Activated CD4-positive, CD25-positive, alpha-beta regulatory T cell treated with anti-CD3 and anti-CD28 coated beads, Interleukin-2, amount 50 U/mL, for 16 hours (primary cell): ENCODE results near the gene PIGV.
A peak's percentile ranks its signal among the peaks of the same experiment; 100 is the strongest.

Experiments
- DNase-seq: peaks from one replicate; pipeline ENCODE4 v3.0.0-alpha.2; 2020; ENCODE audit warnings: low read depth, low spot score

The PIGV gene

GRCh38 chr1:26772687-26773086, 15.1 kb upstream of the PIGV start:
- no peak for DNase-seq

- no peak for DNase-seq
Observed at GRCh38 chr1:26774462-26774861, 13.3 kb upstream of the PIGV start.

- DNase-seq, result no peak
Observed at GRCh38 chr1:26775666-26776065, 12.1 kb upstream of the PIGV start.

- DNase-seq, result no peak
Observed at GRCh38 chr1:26779098-26779668, 8.6 kb upstream of the PIGV start.

- no peak for DNase-seq
Observed at GRCh38 chr1:26780344-26780957, 7.3 kb upstream of the PIGV start.

- DNase-seq, result no peak
Observed at GRCh38 chr1:26781206-26781825, 6.4 kb upstream of the PIGV start.

- no peak for DNase-seq
Observed at GRCh38 chr1:26782521-26783212, 5.1 kb upstream of the PIGV start.

GRCh38 chr1:26783646-26784022, 4.1 kb upstream of the PIGV start:
- no peak for DNase-seq

GRCh38 chr1:26784023-26784871, 3.5 kb upstream of the PIGV start:
- no peak for DNase-seq

- no peak for DNase-seq
Observed at GRCh38 chr1:26784886-26785285, 2.9 kb upstream of the PIGV start.

GRCh38 chr1:26785611-26786436, 1.9 kb upstream of the PIGV start:
- no peak for DNase-seq

- no peak for DNase-seq
Observed at GRCh38 chr1:26786437-26787380, 1.0 kb upstream of the PIGV start.

GRCh38 chr1:26787381-26787705, 407 bp upstream of the PIGV start:
- DNase-seq, result peak; percentile 30

GRCh38 chr1:26788515-26788785, 700 bp downstream of the PIGV start:
- no peak for DNase-seq

- peak; percentile 81 for DNase-seq
Observed at GRCh38 chr1:26788836-26789611, 1.3 kb downstream of the PIGV start.

- DNase-seq, result no peak
Observed at GRCh38 chr1:26789612-26789865, 1.8 kb downstream of the PIGV start.

GRCh38 chr1:26789931-26790330, 2.2 kb downstream of the PIGV start:
- no peak for DNase-seq

GRCh38 chr1:26790551-26790953, 2.8 kb downstream of the PIGV start:
- DNase-seq, result no peak

GRCh38 chr1:26791148-26791547, 3.4 kb downstream of the PIGV start:
- no peak for DNase-seq

- no peak for DNase-seq
Observed at GRCh38 chr1:26791626-26792025, 3.9 kb downstream of the PIGV start.
